KMS-11 (cell line): ENCODE results near the gene THSD7A.

ENCODE experiments used
- H2AFZ ChIP-seq: fragments of 200-600 bp; sonication (generic); 2 replicates; pipeline ENCODE4 v1.6.1; 2016; ENCODE audit warnings: antibody characterized with exemption, mixed run types, low read depth
- H3K27ac ChIP-seq: fragments of 200-600 bp; sonication (generic); 2 replicates; pipeline ENCODE4 v1.6.1; 2016; ENCODE audit warnings: mild to moderate bottlenecking, mixed run types
- H3K27me3 ChIP-seq: fragments of 200-600 bp; sonication (generic); 2 replicates; pipeline ENCODE4 v1.6.1; 2017; ENCODE audit warnings: mild to moderate bottlenecking, low read depth, mixed run types, moderate library complexity; ENCODE audit not compliant: insufficient read depth
- H3K36me3 ChIP-seq: fragments of 200-600 bp; sonication (generic); 2 replicates; pipeline ENCODE4 v1.6.1; 2017; ENCODE audit warnings: mild to moderate bottlenecking, mixed run types; ENCODE audit not compliant: insufficient read depth
- H3K4me1 ChIP-seq: fragments of 200-600 bp; sonication (generic); 2 replicates; pipeline ENCODE4 v1.6.1; 2016; ENCODE audit warnings: mild to moderate bottlenecking, low read depth, mixed run types; ENCODE audit not compliant: poor library complexity, severe bottlenecking
- H3K4me2 ChIP-seq: fragments of 200-600 bp; sonication (generic); 2 replicates; pipeline ENCODE4 v1.7.0; 2016; ENCODE audit warnings: mild to moderate bottlenecking, mixed run types
- H3K4me3 ChIP-seq: fragments of 200-600 bp; sonication (generic); IDR thresholded peaks from 2 replicates; pipeline ENCODE4 v1.6.1; 2017; ENCODE audit warnings: low read depth, low read length, mixed read lengths; ENCODE audit not compliant: insufficient read depth
- H3K79me2 ChIP-seq: fragments of 200-600 bp; sonication (generic); 2 replicates; pipeline ENCODE4 v1.6.1; 2016; ENCODE audit warnings: low read depth, mixed run types; ENCODE audit not compliant: insufficient read depth
- H3K9ac ChIP-seq: fragments of 200-600 bp; sonication (generic); 2 replicates; pipeline ENCODE4 v1.6.1; 2016; ENCODE audit warnings: mild to moderate bottlenecking, mixed run types
- H4K20me1 ChIP-seq: fragments of 200-600 bp; sonication (generic); 2 replicates; pipeline ENCODE4 v1.6.1; 2016; ENCODE audit warnings: mild to moderate bottlenecking, mixed run types; ENCODE audit not compliant: insufficient read depth
- TF ChIP-seq, protein P1 (sequence below): fragments of 200-600 bp; sonication (generic); conservative IDR thresholded peaks from 2 replicates; pipeline ENCODE4 v1.6.1; 2017; ENCODE audit warnings: low read depth, mild to moderate bottlenecking, antibody characterized with exemption, low read length, moderate library complexity, mixed read lengths

Gene THSD7A

DNA sequence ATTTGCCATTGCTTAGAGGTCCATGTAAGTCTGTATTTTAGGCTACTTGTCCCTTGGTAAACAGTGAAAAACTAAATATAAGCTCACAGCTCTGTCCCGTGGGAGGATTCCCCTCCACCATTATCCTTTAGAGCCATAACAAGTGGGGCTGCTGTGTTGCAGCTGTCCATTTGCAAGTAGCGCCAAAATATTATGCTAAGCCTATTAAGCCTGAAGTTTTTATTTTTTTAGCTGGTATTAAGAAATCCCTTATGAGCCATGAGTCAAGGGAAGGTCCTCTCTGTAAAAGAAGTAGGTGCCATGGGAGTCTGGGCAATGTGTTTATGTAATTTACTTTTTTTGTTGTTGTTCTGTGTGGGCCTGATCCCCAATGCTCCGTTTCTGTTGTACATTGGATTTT is 183.9 kb downstream of the THSD7A start:
- Histone ChIP-seq H3K79me2 (no peaks in the 10 kb centered on the region), H3K9ac (no peak overlapping the region), H3K4me2 (no peak overlapping the region), H4K20me1 (no peaks in the 10 kb centered on the region), H3K4me1 (no peaks in the 10 kb centered on the region), H3K36me3 (no peaks in the 10 kb centered on the region), H3K27me3 (no peaks in the 10 kb centered on the region), H2AFZ (no peak overlapping the region), H3K27ac (no peak overlapping the region), H3K4me3 (no peak overlapping the region)
- TF ChIP-seq, protein P1, sequence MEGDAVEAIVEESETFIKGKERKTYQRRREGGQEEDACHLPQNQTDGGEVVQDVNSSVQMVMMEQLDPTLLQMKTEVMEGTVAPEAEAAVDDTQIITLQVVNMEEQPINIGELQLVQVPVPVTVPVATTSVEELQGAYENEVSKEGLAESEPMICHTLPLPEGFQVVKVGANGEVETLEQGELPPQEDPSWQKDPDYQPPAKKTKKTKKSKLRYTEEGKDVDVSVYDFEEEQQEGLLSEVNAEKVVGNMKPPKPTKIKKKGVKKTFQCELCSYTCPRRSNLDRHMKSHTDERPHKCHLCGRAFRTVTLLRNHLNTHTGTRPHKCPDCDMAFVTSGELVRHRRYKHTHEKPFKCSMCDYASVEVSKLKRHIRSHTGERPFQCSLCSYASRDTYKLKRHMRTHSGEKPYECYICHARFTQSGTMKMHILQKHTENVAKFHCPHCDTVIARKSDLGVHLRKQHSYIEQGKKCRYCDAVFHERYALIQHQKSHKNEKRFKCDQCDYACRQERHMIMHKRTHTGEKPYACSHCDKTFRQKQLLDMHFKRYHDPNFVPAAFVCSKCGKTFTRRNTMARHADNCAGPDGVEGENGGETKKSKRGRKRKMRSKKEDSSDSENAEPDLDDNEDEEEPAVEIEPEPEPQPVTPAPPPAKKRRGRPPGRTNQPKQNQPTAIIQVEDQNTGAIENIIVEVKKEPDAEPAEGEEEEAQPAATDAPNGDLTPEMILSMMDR: no peak

DNA sequence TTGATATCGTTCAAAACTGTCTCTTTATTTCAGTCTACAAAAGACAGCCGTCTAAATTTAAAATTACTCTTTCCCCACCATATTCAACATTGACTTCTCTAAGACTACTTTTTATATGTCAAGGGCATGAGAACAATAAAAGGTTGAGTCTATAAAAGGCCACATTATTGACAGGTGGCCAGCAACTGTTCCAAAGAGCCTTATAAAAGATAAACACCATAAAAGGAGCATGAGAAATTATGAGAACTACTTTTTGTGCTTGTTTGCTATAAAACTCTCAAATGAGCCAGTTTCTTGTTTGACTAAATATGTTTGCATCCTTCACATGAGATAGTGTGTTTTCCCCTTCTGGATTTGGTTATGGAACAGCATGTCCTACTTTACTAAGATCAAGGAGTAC is 189.2 kb downstream of the THSD7A start:
- H4K20me1 ChIP-seq: no peaks in the 10 kb centered on the region
- H3K9ac ChIP-seq: no peak overlapping the region
- no peak overlapping the region for H3K4me3 ChIP-seq
- H3K4me1 ChIP-seq: no peaks in the 10 kb centered on the region
- TF ChIP-seq, protein P1: no peak
- H3K27ac ChIP-seq: no peak overlapping the region
- H3K36me3 ChIP-seq: no peaks in the 10 kb centered on the region
- H3K79me2 ChIP-seq: no peaks in the 10 kb centered on the region
- no peaks in the 10 kb centered on the region for H3K27me3 ChIP-seq
- no peak overlapping the region for H2AFZ ChIP-seq
- no peak overlapping the region for H3K4me2 ChIP-seq

DNA sequence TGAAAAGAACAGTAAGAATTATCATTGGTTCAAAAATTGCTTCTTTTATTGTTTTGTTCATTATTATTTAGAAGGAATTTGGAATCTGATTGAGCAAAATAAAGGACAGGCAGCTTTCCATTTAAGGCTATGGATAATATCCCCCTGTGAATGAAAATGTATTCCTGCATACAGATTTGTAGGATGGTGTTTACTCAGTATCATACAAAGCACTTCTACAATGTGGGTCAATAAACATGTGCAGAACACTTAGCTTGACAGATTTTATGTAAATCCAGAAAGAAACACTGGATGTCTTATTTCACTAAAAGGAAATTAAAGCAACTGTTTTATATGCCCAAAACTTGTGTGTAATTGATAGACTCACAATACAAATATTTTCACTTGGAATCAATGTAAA is 189.7 kb downstream of the THSD7A start:
- no peaks in the 10 kb centered on the region for H3K79me2 ChIP-seq
- TF ChIP-seq, protein P1: no peak
- H2AFZ ChIP-seq: no peak overlapping the region
- no peak overlapping the region for H3K4me3 ChIP-seq
- H3K9ac ChIP-seq: no peak overlapping the region
- H3K4me2 ChIP-seq: no peak overlapping the region
- H3K4me1 ChIP-seq: no peaks in the 10 kb centered on the region
- no peaks in the 10 kb centered on the region for H3K36me3 ChIP-seq
- no peaks in the 10 kb centered on the region for H4K20me1 ChIP-seq
- H3K27me3 ChIP-seq: no peaks in the 10 kb centered on the region
- no peak overlapping the region for H3K27ac ChIP-seq

DNA sequence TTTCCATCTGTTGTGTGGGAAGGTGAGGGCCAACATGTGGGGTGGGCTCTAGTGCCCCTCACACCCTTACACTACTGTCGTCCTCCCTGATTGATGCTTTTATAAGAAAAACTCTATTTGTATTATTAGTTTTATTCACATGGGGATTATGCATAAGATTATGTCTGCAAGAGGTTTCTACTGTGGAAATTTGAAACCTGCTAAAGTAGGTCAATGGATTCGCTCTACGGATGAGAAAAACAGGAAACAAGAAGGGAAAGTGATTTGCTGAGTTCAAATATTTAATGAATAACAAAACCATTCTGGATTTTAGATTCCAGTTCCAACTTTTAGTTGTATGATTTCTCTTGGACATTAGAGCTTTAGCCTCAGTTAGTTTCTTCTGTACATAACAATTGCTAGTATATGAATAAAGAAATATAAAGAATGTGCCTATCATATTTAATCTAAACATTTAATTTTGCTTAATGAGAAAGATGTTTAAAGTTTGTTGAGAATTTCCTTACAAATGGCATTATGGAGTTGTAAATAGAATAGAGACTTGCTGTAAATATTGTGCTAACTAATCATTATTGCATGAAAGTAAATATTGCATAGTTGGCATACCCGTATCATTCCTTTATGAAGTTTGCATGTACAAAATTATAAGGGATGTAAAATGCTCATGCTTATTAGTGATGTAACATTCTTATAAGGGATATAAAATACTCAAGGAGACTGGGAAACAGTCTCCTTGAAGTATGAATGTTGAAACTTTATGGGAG is 193.8 kb downstream of the THSD7A start:
- Histone ChIP-seq H3K9ac (no peak overlapping the region), H3K36me3 (no peaks in the 10 kb centered on the region), H3K27ac (no peak overlapping the region), H2AFZ (no peak overlapping the region), H3K4me1 (no peaks in the 10 kb centered on the region), H4K20me1 (no peaks in the 10 kb centered on the region), H3K27me3 (no peaks in the 10 kb centered on the region), H3K4me2 (no peak overlapping the region), H3K79me2 (no peaks in the 10 kb centered on the region), H3K4me3 (no peak overlapping the region)
- TF ChIP-seq, protein P1: no peak
